Hepatocyte (in vitro differentiated cells): ENCODE measurements around the gene CHSY1.

Source experiments
- EZH2 ChIP-seq: fragments of 200-600 bp; sonication (generic); IDR thresholded peaks from 2 replicates; pipeline ENCODE4 v1.6.1; 2016; ENCODE audit warnings: antibody characterized with exemption, mild to moderate bottlenecking, borderline replicate concordance
- TF ChIP-seq, protein P1 (sequence below): fragments of 200-600 bp; sonication (generic); IDR thresholded peaks from 2 replicates; pipeline ENCODE4 v1.5.1; 2016; ENCODE audit warnings: antibody characterized with exemption, mild to moderate bottlenecking; ENCODE audit not compliant: poor library complexity

DNA sequence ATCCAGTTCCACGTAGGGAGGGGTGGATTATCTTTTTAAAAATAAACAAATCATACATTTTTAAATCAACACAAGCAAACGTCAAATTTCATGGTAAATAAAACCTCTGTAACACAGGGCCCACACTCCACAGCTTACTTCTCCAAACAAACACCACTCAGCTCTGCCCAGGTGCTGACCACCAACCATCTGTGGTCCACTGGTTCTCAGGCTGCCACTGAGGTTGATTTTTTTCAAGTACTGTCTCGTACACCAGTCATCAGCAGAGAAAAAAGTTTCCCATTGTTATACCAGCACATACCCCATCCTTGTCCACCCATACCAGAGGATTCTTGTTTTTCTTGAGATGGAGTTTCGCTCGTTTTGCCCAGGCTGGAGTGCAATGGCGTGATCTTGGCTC is 32.4 kb downstream of the CHSY1 start:
- no peak for TF ChIP-seq EZH2
- TF ChIP-seq, protein P1, sequence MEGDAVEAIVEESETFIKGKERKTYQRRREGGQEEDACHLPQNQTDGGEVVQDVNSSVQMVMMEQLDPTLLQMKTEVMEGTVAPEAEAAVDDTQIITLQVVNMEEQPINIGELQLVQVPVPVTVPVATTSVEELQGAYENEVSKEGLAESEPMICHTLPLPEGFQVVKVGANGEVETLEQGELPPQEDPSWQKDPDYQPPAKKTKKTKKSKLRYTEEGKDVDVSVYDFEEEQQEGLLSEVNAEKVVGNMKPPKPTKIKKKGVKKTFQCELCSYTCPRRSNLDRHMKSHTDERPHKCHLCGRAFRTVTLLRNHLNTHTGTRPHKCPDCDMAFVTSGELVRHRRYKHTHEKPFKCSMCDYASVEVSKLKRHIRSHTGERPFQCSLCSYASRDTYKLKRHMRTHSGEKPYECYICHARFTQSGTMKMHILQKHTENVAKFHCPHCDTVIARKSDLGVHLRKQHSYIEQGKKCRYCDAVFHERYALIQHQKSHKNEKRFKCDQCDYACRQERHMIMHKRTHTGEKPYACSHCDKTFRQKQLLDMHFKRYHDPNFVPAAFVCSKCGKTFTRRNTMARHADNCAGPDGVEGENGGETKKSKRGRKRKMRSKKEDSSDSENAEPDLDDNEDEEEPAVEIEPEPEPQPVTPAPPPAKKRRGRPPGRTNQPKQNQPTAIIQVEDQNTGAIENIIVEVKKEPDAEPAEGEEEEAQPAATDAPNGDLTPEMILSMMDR, result no peak
